Measurements from ENCODE around the gene CKAP4.

Gene CKAP4

DNA sequence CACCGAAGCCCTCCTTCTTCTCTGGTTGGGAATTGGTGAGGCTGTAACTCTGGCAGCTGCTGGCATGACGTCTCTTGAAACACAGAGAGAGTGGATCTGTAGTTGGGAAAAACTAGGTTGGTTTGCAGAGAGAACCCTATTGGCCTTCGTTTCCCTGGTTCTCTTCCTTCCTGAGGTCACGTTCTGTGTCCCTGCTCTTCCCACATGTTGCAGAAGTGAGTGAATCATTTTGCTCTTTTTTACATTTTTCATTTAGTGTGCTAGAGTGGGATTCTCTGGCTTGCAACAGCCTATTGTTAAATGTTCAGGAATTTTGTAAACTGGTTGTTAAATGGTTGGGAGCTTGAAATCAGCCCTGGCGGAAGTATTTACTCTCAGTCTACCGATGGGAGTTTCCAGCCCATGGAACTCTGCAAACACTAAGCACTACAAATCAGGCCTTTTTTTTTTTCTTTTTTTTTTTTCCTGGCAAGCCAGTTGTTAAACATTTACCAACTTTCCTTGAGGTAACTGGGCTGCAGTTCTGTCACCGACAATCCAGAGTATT lies 26.8 kb upstream of the CKAP4 start:
- DNase-seq (ENCODE audit: low read depth) = no peak

DNA sequence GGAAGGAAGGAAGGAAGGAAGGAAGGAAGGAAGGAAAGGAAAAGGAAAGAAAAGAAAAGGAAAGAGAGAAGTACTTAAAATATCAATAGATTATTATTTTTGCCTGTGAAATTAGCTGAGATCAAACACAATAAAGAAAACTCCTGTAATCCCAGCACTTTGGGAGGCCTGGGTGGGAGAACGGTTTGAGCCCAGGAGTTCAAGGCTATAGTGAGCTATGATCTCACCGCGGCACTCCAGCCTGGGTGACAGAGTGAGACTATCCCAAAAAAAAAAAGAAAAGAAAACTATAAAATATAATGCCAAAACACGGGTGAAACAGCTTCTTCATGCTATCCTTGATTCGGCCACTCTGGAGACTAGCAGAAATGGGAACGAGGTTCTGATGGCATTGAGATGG lies 26.2 kb upstream of the CKAP4 start:
- DNase-seq (ENCODE audit: low read depth) = no peak

DNA sequence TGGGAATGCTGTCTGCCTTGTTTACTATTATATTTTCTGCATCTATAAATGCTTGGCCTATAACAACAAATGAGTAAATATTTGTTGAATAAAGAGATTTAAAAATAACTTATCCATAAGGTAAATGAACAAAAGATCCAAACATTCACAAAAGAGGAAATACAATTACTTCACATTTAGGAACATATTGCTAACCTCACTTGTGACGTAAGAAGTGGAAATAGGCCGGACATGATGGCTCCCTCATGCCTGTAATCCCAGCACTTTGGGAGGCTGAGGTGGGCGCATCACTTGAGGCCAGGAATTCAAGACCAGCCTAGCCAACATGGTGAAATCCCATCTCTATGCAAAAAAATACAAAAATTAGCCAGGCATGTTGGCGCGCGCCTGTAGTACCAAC lies 25.7 kb upstream of the CKAP4 start:
- no peak for DNase-seq (ENCODE audit: low read depth)

GRCh38 chr12:106271575-106272505 lies 24.0 kb upstream of the CKAP4 start:
- no peak for DNase-seq (ENCODE audit: low read depth)

- no peak for DNase-seq (ENCODE audit: low read depth)
These were observed 21.4 kb upstream of the CKAP4 start for GRCh38 chr12:106269150-106269771.

GRCh38 chr12:106267535-106267934 lies 19.7 kb upstream of the CKAP4 start:
- DNase-seq (ENCODE audit: low read depth) = no peak

GRCh38 chr12:106265116-106265515 lies 17.3 kb upstream of the CKAP4 start:
- DNase-seq (ENCODE audit: low read depth) = no peak

DNA sequence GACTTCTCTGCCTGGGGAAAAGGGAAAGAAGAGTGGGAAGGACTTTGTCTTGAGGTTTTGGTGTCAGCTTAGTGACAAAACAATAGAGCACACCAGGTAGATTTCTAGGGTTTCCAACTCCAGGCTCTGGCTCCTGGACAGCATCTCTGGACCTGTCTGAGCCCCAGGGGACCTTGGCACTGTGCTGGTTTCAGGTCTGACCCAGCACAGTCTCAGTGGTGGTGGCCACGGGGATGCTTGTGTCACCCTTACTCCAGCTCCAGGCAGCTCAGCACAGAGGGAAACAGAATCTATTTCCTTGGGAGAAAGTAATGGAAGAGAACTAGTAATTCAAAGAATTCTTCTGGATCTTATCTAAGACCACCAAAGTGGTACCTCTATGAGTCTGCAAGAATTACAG lies 11.1 kb upstream of the CKAP4 start:
- DNase-seq (ENCODE audit: low read depth) = no peak

DNA sequence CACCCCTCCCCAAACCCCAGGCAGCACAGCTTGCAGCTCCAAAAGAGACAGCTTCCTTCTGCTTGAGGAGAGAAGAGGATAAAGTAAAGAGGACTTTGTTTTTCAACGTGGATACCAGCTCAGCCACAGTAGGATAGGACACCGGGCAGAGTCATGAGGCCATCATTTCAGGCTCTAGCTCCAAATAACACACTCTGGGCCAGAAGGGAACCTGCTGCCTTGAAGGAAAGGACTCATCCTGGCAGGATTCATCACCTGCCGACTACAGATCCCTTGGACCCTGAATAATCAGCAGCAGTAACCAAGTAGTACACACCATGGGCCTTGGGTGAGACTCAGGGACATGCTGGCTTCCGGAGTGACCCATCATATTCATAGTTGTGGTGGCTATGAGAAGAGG lies 10.4 kb upstream of the CKAP4 start:
- DNase-seq (ENCODE audit: low read depth) = no peak

DNA sequence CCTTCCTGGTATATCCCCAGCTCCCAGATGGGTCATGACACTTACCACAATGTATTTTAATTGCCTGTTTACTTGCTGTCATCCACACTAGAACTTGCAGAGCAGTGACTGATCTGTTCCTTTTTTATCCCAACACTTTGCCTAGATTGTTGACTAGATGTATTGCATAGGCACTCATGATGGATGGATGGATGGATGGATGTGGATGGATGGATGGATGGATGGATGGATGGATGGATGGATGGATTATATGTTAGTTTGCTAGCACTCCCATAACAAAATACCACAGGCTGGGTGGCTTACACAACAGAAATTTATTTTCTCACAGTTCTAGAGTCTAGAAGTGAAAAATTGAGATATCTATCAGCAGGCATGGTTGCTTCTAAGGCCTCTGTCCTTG lies 8.7 kb upstream of the CKAP4 start:
- no peak for DNase-seq (ENCODE audit: low read depth)

DNA sequence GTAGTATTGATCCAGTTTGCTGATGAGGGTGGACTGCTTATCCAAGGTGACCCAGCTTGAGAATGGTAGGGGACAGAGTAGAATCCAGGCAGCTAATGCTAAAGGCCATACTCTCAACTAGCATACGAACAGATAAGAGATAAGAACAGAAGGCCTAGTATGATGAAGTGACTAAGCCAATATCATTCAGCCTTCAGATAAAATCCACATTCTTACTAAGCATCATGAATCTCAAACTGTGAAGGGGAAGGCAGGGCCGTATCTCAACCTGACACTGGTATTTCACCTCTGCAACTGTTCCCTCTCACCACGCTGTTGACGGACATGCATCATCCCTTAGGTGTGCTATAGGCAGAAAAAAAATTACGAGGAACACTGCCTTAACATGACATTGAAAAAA lies 8.1 kb upstream of the CKAP4 start:
- no peak for DNase-seq (ENCODE audit: low read depth)

DNA sequence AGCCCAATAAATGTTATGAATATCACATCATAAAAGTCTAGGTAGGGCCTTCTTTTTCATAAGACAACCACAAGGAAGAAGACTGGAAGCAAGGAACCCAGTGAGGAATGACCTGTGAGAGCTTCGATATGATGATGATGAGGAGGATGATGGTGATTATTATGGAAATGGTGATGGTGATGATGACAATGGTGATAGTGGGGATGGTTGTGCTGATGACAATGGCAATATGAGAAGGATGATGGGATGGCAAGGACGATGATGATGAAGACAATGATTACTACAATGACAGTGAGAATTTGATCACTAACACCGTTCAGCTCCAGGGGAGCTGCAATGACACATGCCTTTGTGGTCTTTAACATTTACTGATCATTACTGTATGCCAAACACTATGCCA lies 7.7 kb upstream of the CKAP4 start:
- DNase-seq (ENCODE audit: low read depth) = no peak

GRCh38 chr12:106254724-106255123 lies 6.9 kb upstream of the CKAP4 start:
- DNase-seq (ENCODE audit: low read depth) = no peak

DNA sequence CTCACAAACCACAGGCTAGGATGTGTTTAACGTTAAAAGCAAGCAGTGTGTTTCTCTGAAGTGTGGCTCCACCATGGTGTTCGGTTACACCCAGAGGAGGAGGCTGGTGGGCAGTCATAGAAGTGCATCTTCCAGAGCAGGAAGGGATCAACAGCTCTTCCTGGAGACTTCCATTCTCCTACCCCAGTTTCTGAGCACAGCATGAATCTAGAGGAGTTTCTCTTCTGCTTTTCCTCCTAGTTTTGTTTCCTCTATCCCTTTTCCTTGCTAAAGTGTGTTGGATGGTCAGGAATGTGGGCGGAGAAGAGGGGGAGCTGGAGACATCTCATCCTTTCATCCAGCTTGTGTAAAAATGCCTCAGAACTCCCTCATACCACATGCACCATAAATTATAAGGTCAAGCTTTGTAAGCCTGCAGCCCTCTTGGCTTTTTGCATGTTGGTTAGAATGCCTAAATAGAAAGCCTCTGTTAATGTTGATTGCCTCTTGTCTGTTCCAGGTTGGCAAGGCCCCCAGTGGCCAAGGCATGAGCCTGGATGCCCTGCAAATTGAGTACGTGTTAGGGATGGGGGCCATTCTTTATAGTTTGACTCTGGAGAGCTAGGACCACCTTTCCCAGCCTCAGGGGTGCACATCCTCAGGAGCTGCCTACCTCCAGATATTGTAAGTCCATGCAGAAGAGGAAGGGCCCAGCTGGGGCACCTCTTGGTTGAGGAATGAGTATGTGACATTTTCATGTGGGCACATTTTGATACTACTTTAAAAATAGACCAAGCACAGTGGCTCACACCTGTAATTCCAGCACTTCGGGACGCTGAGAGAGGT lies 4.0 kb upstream of the CKAP4 start:
- no peak for DNase-seq (ENCODE audit: low read depth)

DNA sequence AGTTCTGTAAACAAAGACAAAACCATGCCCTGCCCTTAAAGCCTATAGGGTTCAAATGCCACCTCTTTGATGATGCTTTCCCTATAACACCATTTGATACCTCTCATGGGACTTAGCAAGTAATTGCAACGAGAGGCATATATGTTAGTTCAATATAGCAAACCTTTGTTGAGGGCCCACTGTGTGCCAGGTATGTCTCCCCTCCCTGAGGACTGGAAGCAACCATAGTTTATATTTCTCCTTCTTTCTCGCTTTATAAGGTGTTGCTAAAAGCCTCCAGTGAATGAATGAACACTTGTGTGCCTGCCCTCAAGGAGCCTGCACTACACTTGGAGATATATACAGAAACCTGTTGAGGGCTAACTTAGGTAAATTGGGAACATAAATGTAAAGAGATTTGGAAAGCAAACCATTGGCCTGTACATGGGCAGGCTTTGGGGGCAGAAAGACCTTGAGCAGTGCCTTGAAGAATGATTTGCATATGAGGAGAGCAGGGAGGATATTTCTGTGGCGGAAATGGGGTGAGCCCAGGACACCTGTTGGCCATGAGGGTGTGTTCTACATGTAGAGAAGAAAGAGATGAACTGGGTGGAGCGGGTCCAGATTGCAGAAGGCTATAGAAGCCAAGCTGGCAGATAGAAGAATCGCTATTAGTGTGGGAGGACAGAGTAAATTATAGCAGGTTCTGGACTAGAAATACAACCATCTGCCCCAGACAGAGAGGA lies 1.8 kb upstream of the CKAP4 start:
- no peak for DNase-seq (ENCODE audit: low read depth)

DNA sequence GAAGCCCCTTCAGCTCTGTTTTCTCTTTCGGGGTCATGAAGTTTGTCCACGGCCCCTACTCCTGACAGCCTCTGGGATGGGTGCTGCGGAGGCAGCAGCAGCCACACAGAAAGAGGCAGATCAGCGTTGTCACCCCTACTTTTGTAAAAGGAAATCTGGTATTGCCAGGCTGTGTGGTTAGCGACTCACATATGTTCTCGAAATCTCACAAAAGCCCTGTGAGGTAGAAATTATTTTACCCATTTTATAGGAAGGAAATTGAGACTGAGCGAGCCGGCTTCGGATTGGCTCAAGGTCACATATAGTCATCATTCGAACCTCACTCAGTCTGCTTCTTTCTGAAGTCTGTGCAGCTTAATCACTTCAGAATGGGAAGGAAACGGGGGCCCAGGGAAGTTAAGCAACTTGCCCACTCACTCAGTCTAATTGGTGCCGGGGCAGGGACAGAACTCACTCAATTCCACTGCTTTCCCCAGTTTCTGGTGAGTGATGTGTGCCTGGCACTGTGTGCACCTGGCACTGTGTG lies 1.1 kb upstream of the CKAP4 start:
- DNase-seq (ENCODE audit: low read depth) = peak; percentile 27

DNA sequence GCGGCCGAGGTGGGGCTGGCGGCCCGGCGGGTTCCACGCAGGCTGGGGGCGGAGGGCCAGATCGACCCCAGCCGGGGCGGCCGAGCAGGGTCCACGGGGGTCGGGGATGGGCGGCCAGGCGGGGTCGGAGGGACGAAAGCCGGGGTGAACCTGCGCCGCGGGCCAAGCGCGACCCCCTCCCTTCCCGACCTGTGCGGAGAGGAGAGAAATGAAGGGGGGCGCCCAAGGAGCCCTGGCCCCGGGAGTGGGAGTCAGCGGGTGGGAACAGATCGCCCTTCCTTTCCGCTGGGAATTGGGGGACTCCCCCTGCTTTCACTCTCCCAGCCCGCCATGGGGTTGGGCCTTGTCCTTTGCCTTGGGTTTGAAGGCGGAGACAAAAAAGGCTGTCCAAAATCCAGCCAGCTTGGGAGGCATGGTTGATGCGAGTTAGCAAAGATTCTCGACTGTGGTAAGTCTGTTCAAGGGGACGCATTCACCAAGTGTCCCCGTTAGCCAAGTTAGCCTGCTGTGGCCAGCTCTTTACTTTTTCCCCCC lies 559 bp upstream of the CKAP4 start:
- no peak for DNase-seq (ENCODE audit: low read depth)

DNA sequence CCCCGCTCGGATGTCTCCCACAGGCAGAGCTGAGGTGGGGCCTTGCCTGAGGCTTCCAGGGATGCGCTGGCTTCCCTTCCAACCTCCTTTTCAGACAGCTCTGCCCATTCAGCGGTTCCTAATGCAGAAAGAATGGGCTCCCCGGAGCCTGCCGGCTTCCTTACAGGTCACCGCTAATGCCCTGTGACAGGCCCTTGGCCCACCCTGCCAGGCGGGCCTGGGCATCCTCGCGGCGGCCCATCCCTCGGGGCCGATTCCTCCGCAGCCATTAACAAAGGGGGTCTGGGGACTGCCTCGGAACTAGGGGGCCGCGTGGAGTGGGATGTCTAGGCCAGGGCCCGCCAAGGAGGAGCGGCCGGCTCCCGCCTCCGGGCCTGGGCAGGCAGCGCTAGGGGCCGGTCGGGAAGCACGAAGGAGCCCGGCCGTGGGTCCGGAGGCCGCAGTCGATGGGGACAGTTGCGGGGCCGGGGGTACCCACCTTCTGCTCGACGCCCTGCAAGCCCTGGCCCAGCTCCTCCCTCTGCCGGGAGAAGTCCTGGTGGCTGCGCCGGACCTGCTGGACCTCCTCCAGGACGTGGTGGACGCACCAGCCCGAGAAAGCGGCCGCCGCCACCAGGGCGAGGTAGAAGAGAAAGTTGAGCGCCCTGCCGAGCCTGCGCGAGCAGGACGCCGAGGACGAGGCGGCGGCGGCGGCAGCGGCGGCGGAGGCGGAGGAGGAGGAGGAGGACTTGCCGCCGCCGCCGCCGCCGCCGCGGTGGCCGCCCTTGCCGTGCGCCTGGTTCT lies 738 bp downstream of the CKAP4 start:
- DNase-seq (ENCODE audit: low read depth) = peak; percentile 31

GRCh38 chr12:106245767-106246166 lies 2.1 kb downstream of the CKAP4 start:
- no peak for DNase-seq (ENCODE audit: low read depth)

DNA sequence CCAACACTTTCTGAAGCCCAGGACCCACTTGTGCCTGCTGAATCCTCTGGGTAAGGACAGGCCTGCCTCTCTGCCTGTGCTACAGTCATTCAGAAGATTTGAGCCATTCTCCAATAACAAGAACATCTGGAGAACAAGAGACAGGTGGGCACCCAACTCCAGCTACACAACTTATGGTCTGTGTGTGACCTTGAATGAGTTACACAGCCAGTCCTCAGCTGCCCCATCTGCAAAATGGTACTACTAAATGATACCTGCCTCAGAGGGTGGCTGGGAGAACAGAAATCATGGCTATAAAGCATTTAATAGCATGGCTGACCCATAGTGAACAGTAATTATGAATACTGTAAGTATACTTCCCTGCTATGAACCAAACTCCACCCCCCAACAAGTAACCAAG lies 4.2 kb downstream of the CKAP4 start:
- DNase-seq (ENCODE audit: low read depth) = no peak

Data from activated T-cell treated with anti-CD3 and anti-CD28 coated beads for 24 hours (primary cell).